SKM-1 treated with dmso at 0.1 percent for 144 hours (cell line): ENCODE data around the gene PXDN.
"Not testable (repeated sequence)": the region's sequence is repeated elsewhere in the genome, so short reads cannot be mapped to it uniquely, and the experiment has no call there.

Experiments used
- DNase-seq: peaks from one replicate; lab custom pipeline; 2025; ENCODE audit not compliant: unreplicated experiment; lab: John Stamatoyannopoulos, UW

PXDN gene, protein sequence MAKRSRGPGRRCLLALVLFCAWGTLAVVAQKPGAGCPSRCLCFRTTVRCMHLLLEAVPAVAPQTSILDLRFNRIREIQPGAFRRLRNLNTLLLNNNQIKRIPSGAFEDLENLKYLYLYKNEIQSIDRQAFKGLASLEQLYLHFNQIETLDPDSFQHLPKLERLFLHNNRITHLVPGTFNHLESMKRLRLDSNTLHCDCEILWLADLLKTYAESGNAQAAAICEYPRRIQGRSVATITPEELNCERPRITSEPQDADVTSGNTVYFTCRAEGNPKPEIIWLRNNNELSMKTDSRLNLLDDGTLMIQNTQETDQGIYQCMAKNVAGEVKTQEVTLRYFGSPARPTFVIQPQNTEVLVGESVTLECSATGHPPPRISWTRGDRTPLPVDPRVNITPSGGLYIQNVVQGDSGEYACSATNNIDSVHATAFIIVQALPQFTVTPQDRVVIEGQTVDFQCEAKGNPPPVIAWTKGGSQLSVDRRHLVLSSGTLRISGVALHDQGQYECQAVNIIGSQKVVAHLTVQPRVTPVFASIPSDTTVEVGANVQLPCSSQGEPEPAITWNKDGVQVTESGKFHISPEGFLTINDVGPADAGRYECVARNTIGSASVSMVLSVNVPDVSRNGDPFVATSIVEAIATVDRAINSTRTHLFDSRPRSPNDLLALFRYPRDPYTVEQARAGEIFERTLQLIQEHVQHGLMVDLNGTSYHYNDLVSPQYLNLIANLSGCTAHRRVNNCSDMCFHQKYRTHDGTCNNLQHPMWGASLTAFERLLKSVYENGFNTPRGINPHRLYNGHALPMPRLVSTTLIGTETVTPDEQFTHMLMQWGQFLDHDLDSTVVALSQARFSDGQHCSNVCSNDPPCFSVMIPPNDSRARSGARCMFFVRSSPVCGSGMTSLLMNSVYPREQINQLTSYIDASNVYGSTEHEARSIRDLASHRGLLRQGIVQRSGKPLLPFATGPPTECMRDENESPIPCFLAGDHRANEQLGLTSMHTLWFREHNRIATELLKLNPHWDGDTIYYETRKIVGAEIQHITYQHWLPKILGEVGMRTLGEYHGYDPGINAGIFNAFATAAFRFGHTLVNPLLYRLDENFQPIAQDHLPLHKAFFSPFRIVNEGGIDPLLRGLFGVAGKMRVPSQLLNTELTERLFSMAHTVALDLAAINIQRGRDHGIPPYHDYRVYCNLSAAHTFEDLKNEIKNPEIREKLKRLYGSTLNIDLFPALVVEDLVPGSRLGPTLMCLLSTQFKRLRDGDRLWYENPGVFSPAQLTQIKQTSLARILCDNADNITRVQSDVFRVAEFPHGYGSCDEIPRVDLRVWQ (N-terminal part only)

DNA sequence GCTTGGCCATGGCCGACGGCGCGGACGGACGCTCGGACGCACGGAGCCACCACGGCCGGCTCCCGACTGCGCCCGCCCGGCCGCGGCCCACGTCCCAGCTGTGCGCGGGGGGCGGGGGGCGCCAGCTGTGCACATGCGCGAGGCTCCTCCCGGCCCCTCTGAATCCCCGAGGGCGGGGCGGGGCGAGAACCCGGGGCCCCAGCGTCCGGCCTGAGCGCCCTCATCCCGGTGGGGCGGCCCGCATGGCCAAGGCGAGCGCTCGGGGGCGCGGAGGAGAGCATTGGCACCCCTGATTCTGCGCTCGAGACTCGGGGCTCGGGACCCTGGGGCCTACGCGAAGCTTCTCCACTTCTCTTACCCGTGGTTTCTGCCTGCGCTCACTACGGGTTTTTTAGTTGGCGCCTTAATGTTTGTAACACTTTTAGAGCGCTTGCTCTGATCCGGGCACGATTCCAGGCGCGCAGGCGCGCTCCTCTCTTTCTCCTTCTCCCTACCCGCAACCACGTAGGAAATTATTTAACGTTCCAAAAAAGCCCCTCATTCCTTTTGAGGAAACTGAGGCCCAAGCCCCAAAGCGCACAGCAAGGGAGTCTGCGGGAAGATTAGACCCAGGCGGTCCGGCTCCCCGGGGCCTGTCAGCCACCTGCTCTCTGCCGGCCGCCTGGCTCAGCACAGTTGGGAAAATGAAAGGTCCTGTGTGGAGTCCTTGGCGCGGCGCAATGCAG, at the start of gene PXDN:
Gene PXDN, minus strand, starts transcription at position 70 of the 725 bp plus-strand sequence. Its CDS starts 60 bp downstream, at position 10.
- DNase-seq, result peak; percentile 22

DNA sequence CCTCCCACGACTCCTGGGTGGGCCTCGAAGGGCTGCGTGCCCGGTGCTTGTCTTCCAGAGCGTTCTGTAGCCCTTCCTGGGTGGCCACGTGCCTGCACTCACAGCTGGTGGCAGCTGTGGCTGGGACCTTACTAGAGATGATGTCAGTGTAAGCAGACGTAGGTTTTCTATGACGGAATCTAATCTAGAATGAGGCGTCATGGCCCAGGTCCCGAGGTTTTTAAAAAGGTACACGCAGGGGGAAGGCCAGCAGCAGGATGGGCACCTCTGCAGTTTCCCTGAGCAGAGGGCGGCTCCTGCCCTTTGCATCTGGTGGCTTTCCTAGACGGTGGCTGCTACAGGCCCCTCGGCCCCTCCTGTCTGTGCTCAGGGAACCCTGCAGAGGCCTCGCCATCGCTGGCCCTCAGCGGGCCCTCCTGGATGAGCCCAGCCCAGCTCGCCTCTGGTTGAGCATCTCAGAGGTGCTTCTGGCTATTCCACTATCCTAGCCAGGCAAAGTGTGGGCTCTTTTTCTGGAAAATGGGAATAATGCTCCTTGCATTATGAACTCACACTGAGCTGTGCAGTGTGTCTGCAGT, 49.6 kb upstream of the PXDN start:
- no peak for DNase-seq

DNA sequence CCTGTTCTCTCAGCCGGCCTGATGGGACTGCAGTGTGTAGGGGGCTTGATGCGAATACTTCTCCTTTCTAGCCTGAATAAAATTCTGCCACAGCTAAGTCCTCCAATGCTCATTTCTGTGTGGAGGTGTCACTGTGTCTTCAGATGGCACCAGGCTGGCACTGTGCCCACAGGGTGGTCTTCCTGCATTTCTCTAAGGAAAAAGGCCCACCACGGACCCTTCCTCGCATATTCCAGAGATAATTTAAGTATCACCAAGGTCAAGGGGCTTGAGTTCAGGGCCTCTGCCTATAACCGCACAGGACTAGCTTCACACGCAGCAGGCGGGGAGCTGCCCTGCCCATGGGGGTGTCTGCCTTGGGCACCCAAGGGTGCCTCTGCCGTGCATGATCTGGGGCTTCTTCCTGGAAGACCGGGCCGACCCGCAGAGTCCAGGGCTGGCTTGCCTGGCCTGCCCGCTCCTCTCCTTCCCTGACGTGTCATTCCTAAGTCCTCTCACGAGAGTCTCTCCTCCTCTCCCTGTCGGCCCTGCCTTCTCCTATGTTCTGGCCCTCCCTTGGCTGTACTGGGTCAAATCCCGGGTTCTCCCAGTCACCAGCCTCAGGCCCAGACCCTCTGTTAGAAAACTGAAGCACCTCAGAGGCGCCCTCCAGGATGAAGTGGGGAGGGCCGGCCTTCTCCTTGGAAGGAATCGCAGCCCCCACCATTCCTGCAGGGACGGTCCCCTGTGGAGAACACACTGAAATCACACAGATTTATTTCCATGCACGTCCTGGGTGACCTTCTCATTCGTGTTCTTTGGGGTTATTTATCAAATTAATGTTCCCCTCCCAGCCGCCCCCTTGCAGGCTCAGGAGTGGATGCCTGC, 48.9 kb upstream of the PXDN start:
- no peak for DNase-seq

DNA sequence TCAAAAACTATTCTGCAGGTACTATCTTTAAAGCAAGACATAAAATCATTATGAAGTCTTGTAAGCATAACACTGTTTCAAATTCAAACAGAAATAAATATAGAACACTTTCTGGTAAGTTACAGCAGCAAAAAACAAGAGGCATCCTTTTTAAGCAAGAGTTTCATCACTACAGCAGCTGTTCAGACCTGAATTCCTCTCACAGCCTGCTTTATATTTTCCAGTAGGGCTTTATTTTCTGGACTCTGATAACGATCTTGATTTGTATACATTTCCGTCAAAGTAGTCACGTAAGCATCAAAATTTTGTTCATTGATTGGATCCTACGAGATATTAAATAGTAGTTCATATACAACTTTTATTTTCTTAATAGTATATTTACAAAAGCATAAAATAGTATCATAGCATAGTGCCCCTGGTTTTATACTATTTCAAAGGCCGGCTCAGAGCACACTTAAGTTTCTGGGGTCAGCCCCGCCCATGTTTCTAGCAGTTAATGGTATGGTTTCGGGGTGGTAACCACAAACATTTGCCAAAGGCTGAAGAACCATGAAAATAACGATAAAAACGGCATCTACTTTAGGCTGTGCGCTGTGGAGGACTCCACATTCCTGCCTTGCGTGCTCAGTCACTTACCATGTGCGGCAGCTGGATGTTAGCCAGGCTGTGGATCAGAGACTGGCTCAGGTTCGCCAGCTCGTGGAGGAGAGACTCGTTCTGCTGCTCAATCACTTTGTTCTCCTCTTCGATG, 47.5 kb upstream of the PXDN start:
- DNase-seq, result no peak

DNA sequence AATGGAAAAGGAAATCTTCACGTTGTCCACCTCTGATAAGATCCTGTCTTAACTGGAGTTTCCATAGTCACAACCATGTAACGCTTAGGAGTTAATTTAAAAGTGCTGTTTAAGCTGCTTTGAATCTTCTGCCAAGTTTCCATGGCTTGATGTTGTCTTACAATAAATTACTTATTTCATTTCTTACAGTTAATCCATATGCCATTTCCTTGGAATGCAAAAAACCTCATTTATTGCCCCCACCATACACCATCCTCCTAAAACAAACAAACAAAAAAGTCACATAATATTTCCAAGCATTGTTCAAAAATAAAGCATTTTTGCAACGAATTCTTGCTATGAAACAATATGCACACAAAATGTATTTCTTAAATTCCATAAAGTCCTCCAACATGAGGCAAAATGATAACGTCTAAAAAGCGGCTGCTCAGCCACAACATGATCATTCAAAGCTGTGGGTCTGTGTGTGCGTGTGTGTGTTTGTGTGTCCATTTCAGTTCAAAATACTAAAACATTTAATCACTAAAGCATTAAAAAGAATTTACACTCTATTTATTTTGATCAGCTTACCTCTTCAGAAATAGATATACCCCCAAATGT, 46.8 kb upstream of the PXDN start:
- no peak for DNase-seq

DNA sequence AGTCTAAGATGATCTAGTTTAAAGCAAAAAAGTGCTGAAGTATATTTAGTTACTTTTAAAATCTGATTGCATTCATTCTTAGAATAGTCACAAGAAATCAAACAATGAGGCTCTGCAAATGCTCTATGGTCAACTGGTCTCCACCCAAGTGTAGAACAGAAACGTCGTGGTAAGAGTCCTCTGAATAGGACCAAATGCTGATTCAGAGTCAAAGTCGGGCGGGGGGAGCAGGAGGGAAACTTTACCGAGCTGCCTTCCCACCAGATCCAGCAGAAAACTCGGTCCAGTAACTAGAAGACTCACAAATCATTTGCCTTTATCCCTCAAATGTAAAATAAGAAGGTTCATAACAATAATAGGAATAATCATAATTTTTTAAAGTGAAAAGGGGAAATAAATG, 46.2 kb upstream of the PXDN start:
- DNase-seq, result no peak

DNA sequence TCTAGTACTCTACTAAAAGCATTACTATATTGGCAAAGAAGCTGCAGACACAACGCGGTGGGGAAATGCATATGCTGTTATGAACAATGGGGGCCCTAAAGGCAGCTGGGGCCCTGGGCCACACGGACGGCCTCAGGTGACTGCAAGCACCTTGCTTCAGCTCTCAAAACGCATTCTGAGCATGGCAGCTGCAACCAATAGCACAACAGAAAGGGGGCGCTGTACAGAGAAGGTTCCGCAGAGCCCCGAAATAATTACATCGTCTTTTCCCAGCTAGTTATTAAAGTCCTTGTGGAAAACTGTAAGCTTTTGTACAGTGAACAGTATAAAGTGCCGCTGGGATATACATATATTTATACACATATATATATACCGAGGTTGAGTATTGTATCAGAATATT, 45.3 kb upstream of the PXDN start:
- no peak for DNase-seq

DNA sequence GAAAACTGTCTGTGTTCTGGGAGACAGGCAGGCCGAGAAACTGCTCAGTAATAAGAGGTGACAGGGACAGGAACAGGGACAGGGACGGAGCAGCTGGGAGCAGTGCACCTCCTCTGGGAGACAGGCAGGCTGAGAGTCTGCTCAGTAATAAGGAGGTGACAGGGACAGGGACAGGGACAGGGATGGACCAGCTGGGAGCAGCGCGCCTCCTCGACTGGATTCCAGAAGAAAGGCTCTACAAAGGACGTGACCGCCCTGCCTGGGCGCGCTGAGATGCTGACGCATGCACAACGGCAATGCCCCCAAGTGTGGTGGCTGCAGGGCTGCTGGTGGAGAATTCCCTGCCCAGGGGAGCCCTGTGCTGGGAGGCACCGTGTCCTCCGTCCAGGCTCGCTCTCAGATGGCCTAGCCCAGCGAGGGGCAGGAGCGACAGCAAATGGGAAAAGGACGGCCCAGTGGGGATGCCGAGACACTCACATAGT, 44.2 kb upstream of the PXDN start:
- no peak for DNase-seq

DNA sequence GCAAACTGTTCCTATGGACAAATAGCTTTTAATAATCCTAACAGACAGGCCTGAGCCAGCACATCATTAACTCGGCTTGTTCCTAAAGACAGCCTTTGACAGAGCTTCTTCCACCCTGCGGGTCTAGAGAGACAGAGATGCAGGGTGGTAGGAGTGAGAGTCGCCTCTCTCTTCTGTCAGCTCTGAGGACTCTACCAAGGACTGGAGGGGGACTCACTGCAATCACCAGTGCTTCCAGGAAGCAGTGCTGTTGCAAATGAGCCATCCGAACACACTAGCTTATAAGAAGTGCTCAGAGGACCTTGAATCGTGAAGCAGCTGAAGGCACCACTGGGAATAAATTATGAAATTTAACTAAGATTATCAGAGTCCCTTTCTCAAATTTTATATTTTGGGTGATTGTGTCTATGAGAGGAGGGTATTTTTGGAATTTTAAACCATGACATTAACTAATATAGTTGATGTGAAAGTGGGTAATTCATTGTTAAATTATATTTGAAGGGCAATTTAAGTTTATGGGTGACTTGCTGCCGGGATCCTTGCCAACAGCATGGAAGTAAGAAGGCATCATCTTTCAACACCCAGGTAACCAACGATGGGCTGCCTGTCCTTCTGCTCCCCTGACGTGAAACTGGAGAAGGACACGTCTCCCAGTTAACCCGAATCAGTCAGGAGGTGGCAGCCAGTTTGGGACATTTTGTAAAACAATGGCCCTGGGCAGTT, 43.6 kb upstream of the PXDN start:
- no peak for DNase-seq

DNA sequence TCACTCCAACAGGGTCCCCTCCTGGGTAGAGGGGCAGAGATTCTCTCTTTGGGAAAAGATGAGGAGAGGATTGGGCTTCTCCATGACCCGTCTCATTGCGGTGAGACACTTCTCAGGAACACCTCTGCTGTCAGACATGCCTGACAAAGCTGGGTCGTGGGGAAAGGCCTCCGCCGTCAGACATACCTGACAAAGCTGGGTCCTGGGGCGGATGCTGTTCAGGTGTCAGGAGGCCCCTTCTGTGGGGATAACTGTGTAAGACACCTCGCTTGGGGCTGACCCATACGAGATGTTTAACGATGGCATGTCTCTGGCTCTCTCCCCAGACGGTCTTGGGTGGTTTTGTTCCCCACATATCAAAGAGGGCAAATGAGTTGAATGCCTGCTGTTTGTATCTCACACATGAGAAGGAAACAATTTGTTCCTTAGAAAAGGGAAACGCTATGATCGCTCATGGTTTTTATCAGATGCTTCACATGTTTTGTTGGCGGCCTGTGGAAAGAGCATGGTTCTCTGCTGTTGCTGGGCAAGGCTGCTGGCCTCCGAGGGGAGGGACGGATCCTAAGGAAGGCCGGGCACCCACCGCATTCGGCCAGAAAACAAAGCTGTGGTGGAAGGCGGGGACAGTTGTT, 40.8 kb upstream of the PXDN start:
- no peak for DNase-seq

DNA sequence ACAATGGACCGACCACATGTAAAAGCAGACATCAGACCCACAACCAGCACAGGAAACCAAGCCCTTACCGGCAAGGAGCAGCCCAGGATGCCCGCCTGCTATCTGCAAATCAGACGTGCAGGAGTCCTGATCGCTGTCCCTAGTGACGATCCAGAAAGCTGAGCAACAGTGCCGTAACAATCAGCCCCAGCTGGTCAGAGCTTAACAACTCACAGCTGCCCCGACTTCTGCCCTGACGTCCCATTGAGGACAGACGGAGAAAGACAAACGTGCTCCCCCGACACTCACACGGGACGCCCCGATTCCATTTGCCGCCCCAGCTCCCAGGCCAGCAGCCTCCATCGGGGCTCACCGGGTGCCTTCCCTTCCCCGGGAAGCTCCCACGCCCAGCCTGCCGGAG, 39.8 kb upstream of the PXDN start:
- no peak for DNase-seq

DNA sequence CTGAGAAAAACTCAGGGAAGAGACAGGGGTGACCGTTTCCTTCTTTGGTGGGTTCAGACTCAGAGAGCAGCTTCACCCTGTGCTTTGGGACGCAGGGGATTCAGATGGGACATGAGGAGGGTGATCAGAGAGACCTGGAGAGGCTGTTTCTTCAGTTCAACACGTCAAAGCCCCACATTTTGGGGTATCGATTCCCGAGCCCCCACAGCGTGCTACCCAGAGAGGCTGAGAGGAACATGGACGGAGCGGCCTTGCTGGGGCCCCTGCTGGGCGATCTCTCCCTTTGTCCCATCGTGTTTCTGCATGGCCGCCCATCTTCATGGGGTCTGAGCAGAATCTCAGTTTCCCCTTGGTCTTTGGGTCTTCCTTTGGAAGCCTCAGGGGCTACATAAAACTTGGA, 38.2 kb upstream of the PXDN start:
- no peak for DNase-seq

DNA sequence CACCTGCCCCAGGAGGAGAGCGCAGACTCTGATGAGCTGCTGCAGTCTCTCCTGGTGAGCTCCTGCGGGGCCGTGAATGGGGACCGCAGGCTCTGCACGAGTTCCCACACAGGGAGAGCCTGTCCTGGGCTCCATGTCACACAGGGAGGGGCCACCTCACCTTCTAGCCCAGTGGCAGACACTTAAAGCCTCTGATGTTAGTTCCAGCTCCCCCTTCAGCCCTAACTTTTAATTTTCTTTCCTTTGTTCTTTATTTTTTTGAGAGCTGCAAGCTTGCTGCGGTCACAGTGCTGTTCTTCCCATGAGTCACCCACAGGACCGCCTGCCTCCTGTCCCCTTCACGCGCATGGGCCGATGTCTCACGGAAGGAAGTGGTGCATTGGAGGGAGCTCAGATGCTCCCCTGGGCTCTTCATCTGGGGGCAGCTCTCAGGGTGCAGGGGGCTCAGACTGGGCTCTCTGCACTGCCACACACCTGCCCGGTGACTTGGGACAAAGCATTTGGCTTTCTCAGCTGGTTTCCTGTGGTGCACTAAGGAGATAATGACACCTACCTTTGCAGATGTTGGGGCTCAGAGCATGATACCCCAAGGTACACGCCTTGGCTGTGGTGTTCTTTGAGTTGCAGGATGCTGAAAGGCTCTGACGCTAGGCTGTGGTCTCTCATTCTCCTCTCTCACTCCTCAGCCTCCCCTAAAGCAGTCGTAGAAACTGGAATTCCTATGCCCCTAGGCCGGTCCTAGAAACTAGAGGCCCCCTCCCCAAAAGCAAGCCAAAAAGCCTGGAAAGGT, 37.2 kb upstream of the PXDN start:
- no peak for DNase-seq

DNA sequence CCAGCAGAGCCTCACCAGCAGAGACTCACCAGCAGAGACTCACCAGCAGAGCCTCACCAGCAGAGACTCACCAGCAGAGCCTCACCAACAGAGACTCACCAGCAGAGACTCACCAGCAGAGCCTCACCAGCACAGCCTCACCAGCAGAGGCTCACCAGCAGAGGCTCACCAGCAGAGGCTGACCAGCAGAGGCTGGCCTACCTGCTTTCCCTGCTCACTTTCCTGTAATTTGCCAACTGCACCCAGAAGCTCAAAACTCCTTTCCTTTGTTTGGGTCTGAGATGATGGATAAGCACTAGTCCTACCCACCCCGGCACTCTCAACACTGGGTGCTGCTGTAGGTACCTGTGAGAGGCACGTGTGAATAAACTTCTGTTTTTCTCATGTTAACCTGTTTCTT, 36.4 kb upstream of the PXDN start:
- DNase-seq, result no peak

DNA sequence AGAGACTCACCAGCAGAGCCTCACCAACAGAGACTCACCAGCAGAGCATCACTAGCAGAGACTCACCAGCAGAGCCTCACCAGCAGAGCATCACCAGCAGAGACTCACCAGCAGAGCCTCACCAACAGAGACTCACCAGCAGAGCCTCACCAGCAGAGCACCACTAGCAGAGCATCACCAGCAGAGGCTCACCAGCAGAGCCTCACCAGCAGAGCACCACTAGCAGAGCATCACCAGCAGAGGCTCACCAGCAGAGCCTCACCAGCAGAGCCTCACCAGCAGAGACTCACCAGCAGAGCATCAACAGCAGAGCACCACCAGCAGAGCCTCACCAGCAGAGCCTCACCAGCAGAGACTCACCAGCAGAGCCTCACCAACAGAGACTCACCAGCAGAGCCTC, 35.7 kb upstream of the PXDN start:
- not testable (repeated sequence) for DNase-seq

DNA sequence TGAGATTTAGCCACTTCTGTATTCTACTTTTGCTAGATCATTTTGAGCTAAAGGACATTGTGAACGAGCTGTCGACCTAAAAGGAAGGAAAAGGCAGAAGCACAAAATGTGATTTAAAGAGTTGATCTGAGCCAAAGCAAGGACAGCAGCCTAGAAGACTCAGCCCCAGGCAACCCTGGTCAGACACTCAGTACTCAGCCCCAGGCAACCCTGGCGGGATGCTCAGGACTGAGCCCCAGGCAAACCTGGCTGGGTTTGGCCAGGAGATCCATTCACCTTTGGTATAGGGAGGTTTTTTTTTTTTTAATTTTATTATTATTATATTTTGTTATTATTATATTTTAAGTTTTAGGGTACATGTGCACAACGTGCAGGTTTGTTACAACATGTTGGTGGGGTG, 34.3 kb upstream of the PXDN start:
- no peak for DNase-seq
